G401.6 (cell line): ENCODE measurements around the gene CYB561D1.

Source experiments
- FAIRE-seq: peaks from 2 replicates; lab custom pipeline; 2012; peaks lifted over from hg19 to GRCh38; lab: Jason Lieb, UNC

CYB561D1 gene

GRCh38 chr1:109501644-109502363, 7.9 kb downstream of the CYB561D1 start:
- no peak for FAIRE-seq

- FAIRE-seq, result no peak
These were observed 8.5 kb downstream of the CYB561D1 start for GRCh38 chr1:109502364-109502851.

- FAIRE-seq, result no peak
These were observed 10.0 kb downstream of the CYB561D1 start for GRCh38 chr1:109503935-109504334.

- FAIRE-seq, result no peak
These were observed 11.1 kb downstream of the CYB561D1 start for GRCh38 chr1:109504974-109505373.

GRCh38 chr1:109508001-109508872, 14.3 kb downstream of the CYB561D1 start:
- no peak for FAIRE-seq

- no peak for FAIRE-seq
These were observed 14.9 kb downstream of the CYB561D1 start for GRCh38 chr1:109508873-109509175.

- no peak for FAIRE-seq
These were observed 15.6 kb downstream of the CYB561D1 start, which contains the start of gene AMIGO1 for GRCh38 chr1:109509176-109510134. AMIGO1 (minus strand) TSS chr1:109509727; CDS start chr1:109508912, 815 bp downstream.

GRCh38 chr1:109513110-109513710, 19.3 kb downstream of the CYB561D1 start:
- no peak for FAIRE-seq

GRCh38 chr1:109514846-109515245, 21.0 kb downstream of the CYB561D1 start:
- no peak for FAIRE-seq

- FAIRE-seq, result no peak
These were observed 23.0 kb downstream of the CYB561D1 start for GRCh38 chr1:109516872-109517271.

GRCh38 chr1:109517337-109517736, 23.4 kb downstream of the CYB561D1 start:
- no peak for FAIRE-seq

- no peak for FAIRE-seq
These were observed 27.4 kb downstream of the CYB561D1 start for GRCh38 chr1:109521002-109521951.

- no peak for FAIRE-seq
These were observed 28.1 kb downstream of the CYB561D1 start for GRCh38 chr1:109522026-109522425.

- no peak for FAIRE-seq
These were observed 29.8 kb downstream of the CYB561D1 start for GRCh38 chr1:109523706-109524105.

GRCh38 chr1:109527098-109527811, 33.4 kb downstream of the CYB561D1 start:
- no peak for FAIRE-seq

- FAIRE-seq, result no peak
These were observed 34.2 kb downstream of the CYB561D1 start for GRCh38 chr1:109527846-109528695.

GRCh38 chr1:109528712-109529111, 34.8 kb downstream of the CYB561D1 start:
- FAIRE-seq, result no peak

GRCh38 chr1:109529881-109530456, 36.1 kb downstream of the CYB561D1 start:
- no peak for FAIRE-seq
